Activated B cell treated with CpG ODN at 0.5 μM for 24 hours (primary cell): Measurements from ENCODE around the gene TFB1M. TPM values are rescaled to one million over a fixed set of nuclear protein-coding genes. Genes with fewer than 3 reads are reported as not detected.

Experiments used
- ATAC-seq: fragments of 200-7000 bp; cut with Tn5 transposase; one replicate; pipeline ENCODE4 v1.10.0; 2021; ENCODE audit warnings: low read depth, mild to moderate bottlenecking, moderate library complexity
- CTCF ChIA-PET: fragments of 350-600 bp; sonication (Branson Sonifier 250); formaldehyde crosslinking; loops from one replicate; lab custom pipeline; 2021; ENCODE audit warnings: antibody characterized with exemption; lab: Charles Lee
- POLR2A ChIA-PET: fragments of 350-600 bp; sonication (Branson Sonifier 250); formaldehyde crosslinking; loops from one replicate; lab custom pipeline; 2021; ENCODE audit warnings: antibody characterized with exemption; lab: Charles Lee
- DNase-seq: peaks from one replicate; pipeline ENCODE4 v3.0.0; 2022
- H3K27ac Mint-ChIP-seq: one replicate; pipeline ENCODE4 v1.8.0; 2020; ENCODE audit warnings: mixed read lengths
- H3K27me3 Mint-ChIP-seq: one replicate; pipeline ENCODE4 v1.8.0; 2021; ENCODE audit warnings: mixed read lengths
- H3K36me3 Mint-ChIP-seq: one replicate; pipeline ENCODE4 v1.8.0; 2021; ENCODE audit warnings: low read depth, mixed read lengths
- H3K4me1 Mint-ChIP-seq: one replicate; pipeline ENCODE4 v1.8.0; 2021; ENCODE audit warnings: mixed read lengths
- H3K4me3 Mint-ChIP-seq: one replicate; pipeline ENCODE4 v1.8.0; 2020; ENCODE audit warnings: mild to moderate bottlenecking, mixed read lengths
- H3K9me3 Mint-ChIP-seq: one replicate; pipeline ENCODE4 v1.8.0; 2020; ENCODE audit warnings: mixed read lengths
- intact Hi-C: fragments of 100-400 bp; cut with micrococcal nuclease; formaldehyde crosslinking; loops from one replicate; pipeline ENCODE4 v1.15.1; 2024
- total RNA-seq: library from RNA; stranded (reverse); gene quantifications from 2 replicates; pipeline ENCODE4 v1.2.3, GENCODE V29; 2022
- TF ChIP-seq, protein P1 (sequence below): fragments of 200-600 bp; IDR thresholded peaks from one replicate; pipeline ENCODE4 v1.8.0; 2022; ENCODE audit warnings: antibody characterized with exemption, mild to moderate bottlenecking

The TFB1M gene
- total RNA-seq, 1 donor from 2014 or later: 41.5 TPM

DNA sequence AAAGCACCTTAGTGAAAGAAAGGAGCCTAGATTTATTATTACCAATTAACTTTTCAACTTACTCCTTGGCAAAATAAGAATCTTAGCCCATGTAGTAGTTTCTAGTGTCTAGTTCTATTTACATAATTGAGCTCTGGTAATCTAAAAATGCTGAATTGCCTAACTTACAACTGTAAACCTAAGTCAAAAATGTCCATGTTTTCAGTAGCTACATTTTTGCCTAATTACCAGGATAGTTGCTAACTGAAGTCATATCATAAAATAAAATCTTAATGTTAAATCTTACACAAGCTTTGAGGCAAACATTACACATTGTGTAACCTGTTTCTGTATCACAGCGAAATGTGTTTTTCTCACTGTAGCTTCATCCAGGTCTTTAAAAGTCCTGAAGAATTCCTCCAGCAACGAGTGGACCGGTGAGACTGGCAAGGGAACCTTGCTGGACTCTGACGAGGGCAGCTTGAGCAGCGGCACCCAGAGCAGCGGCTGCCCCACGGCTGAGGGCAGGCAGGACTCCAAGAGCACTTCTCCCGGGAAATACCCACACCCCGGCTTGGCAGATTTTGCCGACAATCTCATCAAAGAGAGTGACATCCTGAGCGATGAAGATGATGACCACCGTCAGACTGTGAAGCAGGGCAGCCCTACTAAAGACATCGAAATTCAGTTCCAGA, 58.0 kb downstream of the TFB1M start:
- Mint-ChIP-seq H3K9me3 (no peaks in the 10 kb centered on the region), H3K27ac (no peak overlapping the region), H3K27me3 (no peaks in the 10 kb centered on the region), H3K36me3 (peaks cover 76% of the 10 kb centered on the region), H3K4me1 (no peaks in the 10 kb centered on the region), H3K4me3 (no peak overlapping the region)
- CTCF ChIA-PET: no interaction called here
- POLR2A ChIA-PET: no interaction called here
- ATAC-seq (no peak), DNase-seq (no peak)
- intact Hi-C loops: no loop called here
- TF ChIP-seq, protein P1, sequence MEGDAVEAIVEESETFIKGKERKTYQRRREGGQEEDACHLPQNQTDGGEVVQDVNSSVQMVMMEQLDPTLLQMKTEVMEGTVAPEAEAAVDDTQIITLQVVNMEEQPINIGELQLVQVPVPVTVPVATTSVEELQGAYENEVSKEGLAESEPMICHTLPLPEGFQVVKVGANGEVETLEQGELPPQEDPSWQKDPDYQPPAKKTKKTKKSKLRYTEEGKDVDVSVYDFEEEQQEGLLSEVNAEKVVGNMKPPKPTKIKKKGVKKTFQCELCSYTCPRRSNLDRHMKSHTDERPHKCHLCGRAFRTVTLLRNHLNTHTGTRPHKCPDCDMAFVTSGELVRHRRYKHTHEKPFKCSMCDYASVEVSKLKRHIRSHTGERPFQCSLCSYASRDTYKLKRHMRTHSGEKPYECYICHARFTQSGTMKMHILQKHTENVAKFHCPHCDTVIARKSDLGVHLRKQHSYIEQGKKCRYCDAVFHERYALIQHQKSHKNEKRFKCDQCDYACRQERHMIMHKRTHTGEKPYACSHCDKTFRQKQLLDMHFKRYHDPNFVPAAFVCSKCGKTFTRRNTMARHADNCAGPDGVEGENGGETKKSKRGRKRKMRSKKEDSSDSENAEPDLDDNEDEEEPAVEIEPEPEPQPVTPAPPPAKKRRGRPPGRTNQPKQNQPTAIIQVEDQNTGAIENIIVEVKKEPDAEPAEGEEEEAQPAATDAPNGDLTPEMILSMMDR: no peak

DNA sequence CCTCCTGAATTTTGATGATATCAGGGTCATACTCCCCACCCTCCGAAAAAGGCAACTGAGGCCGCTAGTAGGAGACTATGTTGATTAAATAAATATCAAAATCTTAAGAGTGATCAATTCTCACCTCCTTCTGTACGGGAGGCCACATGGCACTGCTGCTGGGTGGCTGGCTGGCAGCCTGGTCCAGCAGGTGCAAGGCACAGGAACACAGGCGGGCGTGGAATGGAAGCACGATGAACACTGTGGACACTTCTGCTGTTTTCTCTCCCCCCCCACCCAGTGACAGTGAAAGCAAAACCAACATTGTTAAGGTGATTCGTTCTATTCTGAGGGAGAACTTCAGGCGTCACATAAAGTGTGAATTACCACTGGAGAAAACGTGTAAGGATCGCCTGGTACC, 60.1 kb downstream of the TFB1M start:
- Mint-ChIP-seq H3K9me3 (no peaks in the 10 kb centered on the region), H3K36me3 (peaks cover 75% of the 10 kb centered on the region), H3K4me3 (no peak overlapping the region), H3K4me1 (no peaks in the 10 kb centered on the region), H3K27ac (no peak overlapping the region), H3K27me3 (no peaks in the 10 kb centered on the region)
- ATAC-seq: no peak
- CTCF ChIA-PET: no interaction called here
- intact Hi-C loops: no loop called here
- no peak for DNase-seq
- TF ChIP-seq, protein P1: no peak
- POLR2A ChIA-PET: interaction anchor here (0.6 kb wide), 1 partner anchor 396 kb away, joined by 9 read pairs; no protein-coding TSS in a partner anchor

DNA sequence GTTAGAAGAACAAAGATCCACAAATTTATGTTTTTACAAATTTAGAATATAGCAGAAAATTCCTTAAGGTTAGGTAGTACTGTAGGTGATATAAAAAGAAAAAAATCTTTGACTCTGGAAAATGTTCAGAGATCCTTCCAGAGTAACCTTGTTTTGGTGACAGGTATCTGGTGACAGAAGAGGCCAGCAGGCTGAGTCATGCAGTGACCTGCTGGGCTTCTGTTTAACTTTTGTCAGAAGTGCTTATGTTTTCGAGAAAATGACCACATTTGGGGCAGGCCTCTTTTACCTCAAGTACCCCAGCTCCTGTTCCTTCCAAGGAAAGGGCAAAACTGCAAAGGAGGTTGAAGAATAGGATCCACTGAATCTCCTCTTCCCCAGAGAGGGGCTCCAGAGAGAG, 60.9 kb downstream of the TFB1M start:
- TF ChIP-seq, protein P1: no peak
- no peak for ATAC-seq
- no peak for DNase-seq
- POLR2A ChIA-PET: no interaction called here
- Mint-ChIP-seq H3K27ac (no peak overlapping the region), H3K4me3 (no peak overlapping the region), H3K9me3 (no peaks in the 10 kb centered on the region), H3K27me3 (no peaks in the 10 kb centered on the region), H3K36me3 (peaks cover 75% of the 10 kb centered on the region), H3K4me1 (peaks cover 2% of the 10 kb centered on the region)
- intact Hi-C loops: no loop called here
- CTCF ChIA-PET: no interaction called here

DNA sequence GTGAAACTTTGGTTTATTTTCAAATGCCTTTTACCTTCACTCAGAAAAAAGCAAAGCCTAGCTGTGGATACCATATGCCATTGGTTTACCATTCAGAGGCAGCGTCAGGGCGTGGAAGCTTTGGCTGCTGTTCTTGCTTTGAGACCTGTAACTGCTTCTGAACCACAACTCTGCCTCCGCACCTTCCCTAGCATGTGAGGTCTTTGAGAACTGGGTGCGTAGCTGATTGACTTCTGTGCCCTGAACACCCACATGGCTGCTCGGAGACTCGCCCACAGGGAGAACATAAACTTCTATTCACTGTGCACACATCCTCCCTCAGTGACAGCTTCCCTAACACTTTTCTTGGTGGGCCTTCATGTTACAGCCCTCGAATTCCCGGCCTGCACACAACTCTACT, 61.7 kb downstream of the TFB1M start:
- intact Hi-C loops: no loop called here
- CTCF ChIA-PET: interaction anchor here (1.5 kb wide), 1 partner anchor 75 kb away, joined by 7 read pairs; no protein-coding TSS in a partner anchor
- no peaks in the 10 kb centered on the region for H3K9me3 Mint-ChIP-seq
- ATAC-seq (no peak), DNase-seq (no peak)
- peaks cover 70% of the 10 kb centered on the region for H3K36me3 Mint-ChIP-seq
- H3K4me3 Mint-ChIP-seq: no peak overlapping the region
- peaks cover 3% of the 10 kb centered on the region for H3K4me1 Mint-ChIP-seq
- POLR2A ChIA-PET: no interaction called here
- H3K27me3 Mint-ChIP-seq: no peaks in the 10 kb centered on the region
- H3K27ac Mint-ChIP-seq: no peak overlapping the region
- TF ChIP-seq, protein P1: no peak

DNA sequence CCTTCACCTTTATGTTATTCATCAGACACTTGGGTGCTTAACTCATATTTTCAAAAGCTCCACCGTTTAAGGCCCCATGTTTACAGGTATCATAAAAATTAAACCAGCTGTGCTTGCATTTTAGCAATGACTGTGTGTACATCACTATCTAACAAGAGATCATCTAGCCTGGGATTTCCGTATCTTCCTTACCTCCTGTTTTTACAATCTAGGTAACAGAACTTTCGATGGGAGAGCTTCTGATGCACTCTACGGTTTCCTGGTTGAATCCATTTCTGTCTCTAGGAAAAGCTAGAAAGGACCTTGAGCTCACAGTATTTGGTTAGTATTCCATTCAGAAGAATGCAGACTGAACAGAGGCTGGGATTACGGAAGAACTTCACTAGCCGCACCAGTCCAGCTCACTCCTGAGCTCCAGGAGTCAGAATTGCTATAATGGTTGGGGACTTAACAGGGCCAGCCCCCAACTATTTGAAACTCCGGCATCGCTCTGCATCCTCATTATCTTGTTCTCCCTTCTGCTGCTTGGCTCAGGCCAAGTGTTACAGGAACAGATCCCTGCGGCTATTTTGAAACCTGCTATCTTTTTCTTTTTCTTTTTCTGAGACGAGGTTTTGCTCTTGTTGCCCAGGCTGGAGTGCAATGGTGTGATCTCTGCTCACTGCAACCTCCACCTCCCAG, 63.4 kb downstream of the TFB1M start:
- peaks cover 56% of the 10 kb centered on the region for H3K36me3 Mint-ChIP-seq
- no peak for DNase-seq
- no peak for ATAC-seq
- ChIA-PET CTCF (interaction anchor here (1.2 to 1.9 kb wide), 4 partner anchors 72 to 575 kb away, joined by 4 to 7 read pairs (median 6); no protein-coding TSS in a partner anchor), POLR2A (interaction anchor here (0.6 kb wide), 1 partner anchor 394 kb away, joined by 5 read pairs; no protein-coding TSS in a partner anchor)
- no peaks in the 10 kb centered on the region for H3K9me3 Mint-ChIP-seq
- H3K27me3 Mint-ChIP-seq: no peaks in the 10 kb centered on the region
- intact Hi-C loops: no loop called here
- no peak overlapping the region for H3K4me3 Mint-ChIP-seq
- TF ChIP-seq, protein P1: no peak
- H3K27ac Mint-ChIP-seq: no peak overlapping the region
- H3K4me1 Mint-ChIP-seq: peaks cover 3% of the 10 kb centered on the region
